ENCODE results near the gene ACKR4. TPM values are rescaled to one million over a fixed set of nuclear protein-coding genes. Genes with fewer than 3 reads are reported as not detected.
"Not testable (repeated sequence)": the region's sequence is repeated elsewhere in the genome, so short reads cannot be mapped to it uniquely, and the experiment has no call there.

The ACKR4 gene
- total RNA-seq, 1 donor from 2014 or later: 5.2 TPM

GRCh38 chr3:132554437-132554836 is 42.6 kb upstream of the ACKR4 start:
- peaks cover 43% of the 10 kb centered on the region for H3K4me1 ChIP-seq
- no peak for TF ChIP-seq CTCF (IDR thresholded peaks at IDR 0.05; ENCODE audit: borderline replicate concordance)
- DNase-seq: no peak
- H3K27me3 ChIP-seq (ENCODE audit: low read depth): no peaks in the 10 kb centered on the region
- intact Hi-C loops (cut with micrococcal nuclease): no loop called here
- no peaks in the 10 kb centered on the region for H3K9me3 ChIP-seq (replicated peaks)
- H3K4me3 ChIP-seq: no peak overlapping the region
- peaks cover 12% of the 10 kb centered on the region for H3K36me3 ChIP-seq
- H3K27ac ChIP-seq (replicated peaks): peak overlapping the region; percentile 66

GRCh38 chr3:132555306-132556035 is 41.6 kb upstream of the ACKR4 start:
- peaks cover 15% of the 10 kb centered on the region for H3K36me3 ChIP-seq
- no peak overlapping the region for H3K4me3 ChIP-seq
- peak overlapping the region; percentile 68 for H3K27ac ChIP-seq (replicated peaks)
- H3K9me3 ChIP-seq (replicated peaks): no peaks in the 10 kb centered on the region
- no peak for DNase-seq
- H3K4me1 ChIP-seq: peaks cover 34% of the 10 kb centered on the region
- H3K27me3 ChIP-seq (ENCODE audit: low read depth): no peaks in the 10 kb centered on the region
- intact Hi-C loops (cut with micrococcal nuclease): no loop called here
- no peak for TF ChIP-seq CTCF (IDR thresholded peaks at IDR 0.05; ENCODE audit: borderline replicate concordance)

- H3K4me3 ChIP-seq; H3K27me3 ChIP-seq (ENCODE audit: low read depth); H3K9me3 ChIP-seq (replicated peaks); DNase-seq; intact Hi-C loops (cut with micrococcal nuclease): not testable (repeated sequence)
- peak overlapping the region; percentile 68 for H3K27ac ChIP-seq (replicated peaks)
- peaks cover 28% of the 10 kb centered on the region for H3K4me1 ChIP-seq
- H3K36me3 ChIP-seq: peaks cover 19% of the 10 kb centered on the region
Measured at GRCh38 chr3:132556036-132556386, 41.1 kb upstream of the ACKR4 start.

GRCh38 chr3:132556508-132557159 is 40.4 kb upstream of the ACKR4 start:
- peak; percentile 61 for DNase-seq
- no peaks in the 10 kb centered on the region for H3K27me3 ChIP-seq (ENCODE audit: low read depth)
- intact Hi-C loops (cut with micrococcal nuclease): no loop called here
- H3K27ac ChIP-seq (replicated peaks): peak overlapping the region; percentile 68
- peaks cover 24% of the 10 kb centered on the region for H3K4me1 ChIP-seq
- H3K4me3 ChIP-seq: no peak overlapping the region
- H3K9me3 ChIP-seq (replicated peaks): no peaks in the 10 kb centered on the region
- H3K36me3 ChIP-seq: peaks cover 20% of the 10 kb centered on the region
- TF ChIP-seq CTCF (IDR thresholded peaks at IDR 0.05; ENCODE audit: borderline replicate concordance): no peak

- Histone ChIP-seq H3K27me3 (ENCODE audit: low read depth) (no peaks in the 10 kb centered on the region), H3K4me3 (no peak overlapping the region), H3K27ac (replicated peaks) (no peak overlapping the region), H3K36me3 (peaks cover 29% of the 10 kb centered on the region), H3K9me3 (replicated peaks) (no peaks in the 10 kb centered on the region), H3K4me1 (peaks cover 6% of the 10 kb centered on the region)
- intact Hi-C loops (cut with micrococcal nuclease): no loop called here
- TF ChIP-seq CTCF (IDR thresholded peaks at IDR 0.05; ENCODE audit: borderline replicate concordance): no peak
- DNase-seq: no peak
Measured at GRCh38 chr3:132561003-132561402, 36.1 kb upstream of the ACKR4 start.

- no peak for TF ChIP-seq CTCF (IDR thresholded peaks at IDR 0.05; ENCODE audit: borderline replicate concordance)
- no peaks in the 10 kb centered on the region for H3K9me3 ChIP-seq (replicated peaks)
- no peak overlapping the region for H3K27ac ChIP-seq (replicated peaks)
- H3K4me1 ChIP-seq: no peaks in the 10 kb centered on the region
- H3K4me3 ChIP-seq: no peak overlapping the region
- intact Hi-C loops (cut with micrococcal nuclease): no loop called here
- peaks cover 25% of the 10 kb centered on the region for H3K36me3 ChIP-seq
- no peaks in the 10 kb centered on the region for H3K27me3 ChIP-seq (ENCODE audit: low read depth)
- no peak for DNase-seq
Measured at GRCh38 chr3:132563420-132564069, 33.5 kb upstream of the ACKR4 start.

Data from left ventricle myocardium inferior (tissue), 1 donor.